ENCODE data around the gene OR2T35.
"Not testable (repeated sequence)": the region's sequence is repeated elsewhere in the genome, so short reads cannot be mapped to it uniquely, and the experiment has no call there.

Gene OR2T35, protein sequence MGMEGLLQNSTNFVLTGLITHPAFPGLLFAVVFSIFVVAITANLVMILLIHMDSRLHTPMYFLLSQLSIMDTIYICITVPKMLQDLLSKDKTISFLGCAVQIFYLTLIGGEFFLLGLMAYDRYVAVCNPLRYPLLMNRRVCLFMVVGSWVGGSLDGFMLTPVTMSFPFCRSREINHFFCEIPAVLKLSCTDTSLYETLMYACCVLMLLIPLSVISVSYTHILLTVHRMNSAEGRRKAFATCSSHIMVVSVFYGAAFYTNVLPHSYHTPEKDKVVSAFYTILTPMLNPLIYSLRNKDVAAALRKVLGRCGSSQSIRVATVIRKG

DNA sequence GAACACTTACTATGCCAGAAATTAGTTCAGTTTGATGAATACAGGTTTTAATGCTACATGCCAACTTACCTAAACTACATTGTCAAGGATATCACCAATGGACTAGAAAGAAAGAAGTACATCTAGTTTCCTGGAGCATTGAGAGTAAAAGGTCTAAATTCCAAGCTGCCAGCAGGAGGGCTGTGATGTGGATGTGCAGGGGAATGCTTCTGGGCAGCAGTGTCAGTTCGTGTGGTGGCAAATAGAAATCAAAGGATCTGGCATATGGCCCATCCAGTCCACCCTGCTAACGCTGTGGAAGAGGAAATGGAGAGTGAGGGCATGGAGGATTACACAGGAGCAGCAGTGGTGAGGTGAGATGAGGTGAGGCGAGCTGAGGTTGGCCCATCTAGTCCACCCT is at the start of gene OR2T35:
Gene OR2T35 (minus strand): TSS at position 101 of the 400 bp plus-strand sequence. CDS start 6,020 bp downstream, outside the sequence.
- not testable (repeated sequence) for FAIRE-seq

DNA sequence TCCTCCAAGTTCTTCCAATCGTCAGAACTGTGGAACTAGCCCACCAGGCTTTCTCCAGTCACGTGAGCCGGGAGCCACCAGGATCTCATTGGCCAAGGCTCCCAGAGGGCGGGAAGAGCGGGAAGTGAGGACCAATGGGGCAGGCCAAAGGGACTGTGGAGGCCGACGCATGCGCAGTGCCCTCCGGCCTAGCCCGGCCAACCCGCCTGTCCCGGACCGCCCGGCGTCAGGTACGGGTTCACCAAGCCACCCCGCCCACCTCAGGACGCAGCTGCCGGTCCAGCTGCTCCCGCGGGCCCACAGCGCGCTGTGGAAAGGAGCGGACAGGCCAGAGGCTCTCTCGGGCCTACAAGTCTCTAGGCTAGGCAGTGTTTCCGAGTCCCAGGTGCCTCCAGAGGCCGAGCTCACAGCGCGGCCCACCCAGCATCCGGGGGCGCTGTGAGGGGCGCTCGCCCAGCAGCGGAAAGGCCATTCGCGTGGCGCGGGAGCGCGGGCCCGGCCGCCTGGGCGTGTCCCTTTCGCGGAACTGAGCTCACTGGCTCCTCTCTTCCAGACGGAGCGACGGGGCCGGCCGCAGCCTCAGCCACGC is 46.6 kb upstream of the OR2T35 start:
- FAIRE-seq = no peak

DNA sequence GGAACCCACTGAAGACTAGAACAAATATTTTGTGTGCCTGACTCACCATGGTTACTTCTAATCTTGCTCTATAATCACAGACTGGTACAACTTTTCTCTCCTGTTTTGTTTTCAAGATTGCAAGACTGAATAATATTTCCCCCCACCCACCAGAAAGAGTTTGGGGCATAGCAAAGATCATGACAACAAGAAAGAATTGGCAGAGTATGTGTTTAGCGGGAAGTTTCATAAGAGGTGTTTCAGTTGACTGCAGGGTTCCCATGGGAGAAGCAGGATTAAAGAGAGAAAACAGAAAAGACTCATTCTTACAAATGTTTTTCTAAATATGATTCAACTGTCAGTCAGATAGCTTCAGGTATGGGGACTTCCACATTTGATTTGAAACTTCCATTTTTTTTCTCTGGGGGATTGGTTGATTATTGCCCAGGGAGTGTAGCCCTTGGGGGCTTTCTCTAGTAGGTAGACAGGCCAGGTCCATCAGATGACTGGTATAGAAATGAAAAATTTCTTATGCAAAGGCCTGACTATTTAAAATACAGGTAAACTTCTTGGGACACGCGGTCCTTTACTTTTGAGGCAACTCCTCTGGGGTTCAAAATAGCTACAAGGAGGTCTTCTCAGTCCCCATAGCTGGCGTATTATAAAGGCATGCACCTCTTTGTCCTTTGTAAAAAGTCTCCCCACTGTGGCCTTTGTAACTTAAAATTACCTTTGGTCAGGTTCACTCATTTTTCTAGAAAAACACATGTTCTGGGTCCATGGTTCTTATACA is 43.6 kb upstream of the OR2T35 start:
- FAIRE-seq = no peak

DNA sequence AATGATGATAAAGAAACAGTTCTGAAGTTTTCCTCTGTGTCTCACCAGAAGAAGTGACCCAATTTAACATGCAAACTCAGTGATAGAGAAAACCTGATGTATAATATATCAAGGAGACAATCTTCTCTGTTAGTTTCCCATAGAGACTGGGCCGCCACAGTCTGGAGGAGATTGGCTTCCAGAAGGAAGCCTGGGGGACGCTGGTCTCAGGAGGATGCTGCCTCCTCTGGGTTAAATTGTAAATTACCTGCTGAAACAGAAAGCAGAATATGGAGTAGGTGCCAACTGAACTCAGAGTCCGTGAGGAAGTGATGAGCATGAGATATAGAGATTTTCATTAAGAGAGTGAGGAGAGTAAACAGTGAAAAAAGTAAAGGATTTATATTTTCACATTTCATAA is 41.7 kb upstream of the OR2T35 start:
- no peak for FAIRE-seq

DNA sequence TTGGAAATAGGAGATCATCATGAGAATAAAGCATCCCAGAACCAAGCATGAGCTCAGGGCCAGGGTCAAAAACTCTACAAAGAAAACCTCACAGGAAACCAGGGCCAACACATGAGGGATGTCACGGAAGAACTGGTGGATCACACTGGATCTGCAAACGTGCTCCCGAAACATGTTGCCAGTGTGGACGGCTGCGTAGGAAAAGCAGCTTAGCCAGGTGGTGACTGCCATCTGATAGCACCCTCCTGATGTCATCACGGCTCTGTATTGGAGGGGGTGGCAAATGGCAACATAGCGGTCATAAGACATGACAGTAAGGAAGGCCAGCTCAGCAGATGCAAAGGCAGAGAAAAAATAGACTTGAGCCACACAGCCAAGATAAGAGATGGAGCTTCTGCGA is 36.6 kb upstream of the OR2T35 start:
- FAIRE-seq = no peak

DNA sequence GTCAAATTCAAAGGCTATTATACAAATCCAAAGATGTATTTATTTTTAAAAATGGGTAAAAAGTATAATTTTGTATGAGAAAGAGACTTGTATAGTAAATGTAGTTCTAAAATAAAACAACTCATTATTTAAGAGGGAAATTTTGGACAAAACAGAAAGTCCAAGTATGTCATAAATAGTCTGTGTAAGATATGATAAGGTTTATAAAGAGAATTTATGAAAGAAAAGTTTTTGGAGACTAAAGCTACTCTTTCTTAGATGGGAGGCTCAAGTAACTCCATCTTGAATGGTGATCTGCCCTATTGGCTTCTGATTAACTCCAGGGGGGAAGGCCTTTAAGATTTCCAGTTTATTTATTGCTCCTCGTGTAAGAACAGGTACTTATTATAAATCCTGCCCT is 24.9 kb upstream of the OR2T35 start:
- no peak for FAIRE-seq

DNA sequence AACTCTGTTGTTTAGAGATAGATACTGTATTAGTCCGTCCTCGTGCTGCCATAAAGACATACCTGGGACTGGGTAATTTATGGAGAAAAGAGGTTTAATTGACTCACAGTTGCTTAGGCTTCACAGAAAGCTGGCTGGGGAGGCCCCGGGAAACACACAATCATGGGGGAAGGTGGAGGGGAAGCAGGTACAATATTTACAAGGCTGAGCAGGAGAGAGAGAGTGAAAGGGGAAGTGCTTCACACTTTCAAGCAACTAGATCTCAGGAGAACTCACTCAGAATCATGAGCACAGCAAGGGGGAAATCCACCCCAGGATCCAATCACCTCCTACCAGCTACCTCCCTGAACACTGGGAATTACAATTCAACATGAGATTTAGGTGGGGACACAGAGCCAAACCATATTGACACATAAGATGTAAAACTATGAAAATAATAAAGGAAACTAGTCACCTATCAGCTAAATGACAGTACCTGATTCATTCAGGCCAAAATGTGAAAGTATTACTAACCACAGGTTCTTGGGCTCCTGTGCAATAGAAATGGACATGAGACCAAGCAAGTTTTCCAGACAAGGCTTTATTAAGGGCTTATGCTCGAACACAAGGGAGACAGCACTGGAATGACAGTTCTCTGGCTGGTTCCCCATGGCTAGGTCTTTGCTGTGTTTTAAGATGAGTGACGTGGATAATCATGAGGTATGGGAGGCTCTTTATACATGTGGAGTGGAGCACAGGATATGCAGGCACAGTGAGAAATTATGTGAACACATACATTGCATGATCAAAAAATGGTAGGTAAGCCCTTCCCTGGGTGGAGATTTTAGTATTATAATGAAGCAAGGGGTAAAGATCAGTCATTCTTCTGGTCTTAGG is 18.6 kb upstream of the OR2T35 start:
- FAIRE-seq = not testable (repeated sequence)

DNA sequence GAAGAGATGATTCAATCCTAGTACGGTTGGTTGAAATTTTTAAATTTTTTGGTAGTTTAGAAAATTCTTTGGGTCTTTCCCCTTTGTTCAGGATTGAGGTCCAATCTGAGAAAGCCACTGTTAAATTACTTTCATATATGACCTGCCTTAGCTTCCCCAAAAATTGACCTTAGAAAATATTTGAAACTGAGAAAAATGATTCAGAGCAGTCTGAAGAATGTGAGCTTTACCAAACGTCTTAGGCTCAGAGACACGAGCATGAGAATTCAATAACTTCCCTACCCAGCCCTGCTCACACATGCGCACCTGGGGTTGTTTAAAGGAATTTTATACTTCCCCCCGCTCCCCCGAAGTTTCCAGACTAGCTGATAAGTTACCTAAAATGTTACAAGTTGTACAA is 11.7 kb upstream of the OR2T35 start:
- FAIRE-seq = not testable (repeated sequence)

DNA sequence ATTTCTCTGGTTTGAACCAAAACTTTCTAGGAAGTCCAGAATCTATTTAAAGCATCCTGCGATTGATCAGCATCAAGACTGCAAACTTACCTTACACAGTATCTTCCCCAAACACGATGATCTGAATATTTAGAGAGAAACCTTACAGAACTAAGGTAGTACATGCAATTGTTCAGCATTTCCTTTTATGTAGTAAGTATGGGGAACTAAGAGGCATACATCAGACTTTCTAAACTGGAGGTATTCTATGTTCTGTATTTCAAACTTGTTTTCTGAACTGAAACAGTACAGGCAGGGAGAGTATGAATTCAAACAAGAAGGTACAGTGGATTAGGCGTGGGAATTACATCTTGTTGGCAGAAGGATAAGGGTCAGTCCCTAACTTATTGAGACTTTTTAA is 10.3 kb upstream of the OR2T35 start, which contains the start of gene OR2T27:
Gene OR2T27 (minus strand): TSS at position 175 of the 400 bp plus-strand sequence. CDS start 4,644 bp downstream, outside the sequence.
- FAIRE-seq = not testable (repeated sequence)

DNA sequence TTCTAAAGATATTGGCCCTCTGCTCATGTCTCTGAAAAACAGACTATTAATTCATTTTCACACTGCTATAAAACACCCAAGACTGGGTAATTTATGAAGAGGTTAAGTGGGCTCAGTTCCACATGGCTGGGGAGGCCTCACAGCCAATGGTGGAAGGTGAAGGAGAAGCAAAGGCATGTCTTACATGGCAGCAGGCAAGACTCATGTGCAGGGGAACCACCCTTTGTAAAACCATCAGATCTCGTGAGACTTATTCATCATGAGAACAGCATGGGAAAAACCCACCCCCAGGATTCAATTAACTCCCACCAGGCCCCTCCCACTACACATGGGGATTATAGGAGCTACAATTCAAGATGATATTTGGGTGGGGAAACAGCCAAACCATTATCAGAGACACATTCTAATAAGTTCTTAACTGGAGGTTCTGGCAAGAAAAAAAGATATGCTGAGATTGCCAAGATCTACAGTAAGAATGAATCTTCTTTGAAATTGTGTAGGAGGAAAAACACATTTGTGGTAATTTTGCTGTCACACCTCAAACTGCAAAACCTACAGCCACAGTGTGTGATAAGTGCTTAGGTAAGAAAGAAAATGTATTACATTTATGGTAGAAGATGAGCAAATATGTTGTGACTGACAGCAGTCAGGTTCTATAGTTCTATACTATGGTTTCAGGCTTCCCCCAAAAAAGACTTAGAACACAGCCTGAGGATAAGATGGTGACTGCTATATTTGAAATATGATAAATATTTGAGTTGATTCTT is 3.9 kb upstream of the OR2T35 start:
- FAIRE-seq = not testable (repeated sequence)

DNA sequence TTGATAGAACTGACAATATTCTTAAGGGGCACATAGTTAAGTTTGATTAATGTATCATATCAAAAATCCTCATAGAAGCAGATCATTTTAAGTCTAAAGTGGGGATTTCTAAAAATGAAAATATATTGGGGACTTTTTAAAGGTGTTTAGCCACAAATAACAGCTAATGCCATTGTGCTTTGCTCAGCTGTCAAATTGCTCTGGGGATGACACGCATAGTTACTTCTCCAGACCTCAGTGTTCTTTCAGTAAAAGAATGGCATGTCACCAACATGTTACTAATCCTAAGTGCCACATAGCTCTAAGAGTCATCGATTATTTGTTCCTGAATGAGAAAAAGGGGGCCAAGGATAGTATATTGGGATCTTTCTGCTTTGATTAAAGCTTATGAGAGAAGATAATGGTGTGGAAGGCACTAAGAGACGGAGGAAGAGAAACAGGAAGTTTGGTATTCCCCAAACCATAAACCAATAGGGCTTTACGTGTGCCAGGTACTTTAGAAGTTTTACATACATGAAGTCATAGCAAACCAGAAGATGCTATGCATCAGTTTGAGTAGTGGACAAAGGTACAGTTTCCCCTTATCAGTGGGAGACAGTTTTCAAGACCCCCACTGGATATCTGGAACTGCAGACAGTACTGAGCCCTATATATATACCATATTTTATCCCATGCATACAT is 2.0 kb downstream of the OR2T35 start:
- not testable (repeated sequence) for FAIRE-seq

DNA sequence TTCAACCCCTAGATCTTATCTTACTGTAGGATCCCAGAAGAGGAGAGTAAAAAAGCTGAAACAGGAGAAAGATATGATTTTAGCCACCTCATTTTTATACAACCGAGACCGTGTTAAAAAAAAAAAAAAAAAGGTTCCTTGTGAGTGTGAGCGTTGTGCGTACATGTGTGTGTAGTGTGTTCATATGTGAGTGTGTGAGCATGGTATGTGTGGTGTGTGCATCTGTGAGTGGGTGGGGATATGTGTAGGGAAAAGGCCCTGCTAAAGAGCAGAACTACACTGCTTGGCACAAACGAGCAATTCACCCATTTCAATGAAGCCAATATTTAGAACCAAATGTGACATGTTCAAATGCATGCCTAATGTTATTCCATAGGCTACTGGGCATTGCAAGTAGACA is 3.5 kb downstream of the OR2T35 start:
- not testable (repeated sequence) for FAIRE-seq

DNA sequence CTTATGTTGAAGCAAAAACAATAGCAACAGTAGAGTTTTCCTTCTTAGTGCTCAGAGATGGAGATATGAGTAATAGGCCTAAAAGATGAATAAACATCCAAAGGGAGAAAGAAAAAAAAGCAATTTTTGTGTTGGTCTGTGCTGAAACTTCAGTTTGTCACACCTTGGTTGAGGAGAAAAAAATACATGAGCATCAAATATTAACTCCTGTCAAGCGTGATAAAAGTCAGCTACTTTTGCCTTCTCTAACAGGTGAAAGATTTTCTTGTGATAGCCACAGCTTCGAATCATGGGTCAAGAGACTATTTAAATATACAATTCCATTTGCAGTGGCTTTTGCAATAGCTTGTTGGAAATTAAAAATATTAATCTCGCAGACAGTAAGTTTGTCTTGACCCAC is 4.2 kb downstream of the OR2T35 start:
- not testable (repeated sequence) for FAIRE-seq

DNA sequence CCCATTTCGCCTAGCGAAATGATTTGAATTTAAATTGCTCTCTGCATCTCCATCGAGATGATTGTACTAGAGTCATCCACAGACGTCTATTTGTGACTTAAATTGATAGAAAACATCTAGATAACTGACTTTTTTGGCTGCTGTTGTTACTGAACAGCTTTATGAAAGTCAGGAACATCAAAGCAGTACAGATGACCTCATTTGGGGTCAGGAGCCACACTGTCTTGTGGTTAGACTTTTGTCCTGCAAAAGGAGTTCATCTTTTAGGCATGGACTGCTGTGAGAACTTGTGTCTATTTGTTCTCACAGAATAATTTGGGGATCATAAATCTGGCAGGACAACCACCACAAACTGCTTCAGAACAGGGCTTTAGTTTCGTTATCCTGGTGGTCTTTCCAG is 5.4 kb downstream of the OR2T35 start:
- FAIRE-seq = not testable (repeated sequence)

DNA sequence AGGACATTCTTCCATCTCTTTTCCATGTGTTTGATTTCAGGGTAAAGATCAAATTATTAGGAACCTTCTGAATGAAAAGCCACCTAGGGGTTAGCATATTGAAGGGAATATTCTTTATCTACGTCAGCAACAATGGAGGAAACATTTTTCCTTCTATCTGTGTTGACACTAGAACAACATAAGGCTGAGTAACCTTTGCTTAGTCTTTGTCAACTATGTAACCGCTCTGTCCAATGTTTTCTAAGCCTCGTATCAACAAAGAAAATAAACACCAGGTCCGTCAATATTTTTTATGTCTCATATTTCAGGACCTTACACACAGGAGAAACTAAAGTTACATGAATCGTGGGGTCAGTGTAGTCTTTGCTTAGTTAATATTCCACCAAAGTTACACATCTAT is 8.5 kb downstream of the OR2T35 start:
- not testable (repeated sequence) for FAIRE-seq

DNA sequence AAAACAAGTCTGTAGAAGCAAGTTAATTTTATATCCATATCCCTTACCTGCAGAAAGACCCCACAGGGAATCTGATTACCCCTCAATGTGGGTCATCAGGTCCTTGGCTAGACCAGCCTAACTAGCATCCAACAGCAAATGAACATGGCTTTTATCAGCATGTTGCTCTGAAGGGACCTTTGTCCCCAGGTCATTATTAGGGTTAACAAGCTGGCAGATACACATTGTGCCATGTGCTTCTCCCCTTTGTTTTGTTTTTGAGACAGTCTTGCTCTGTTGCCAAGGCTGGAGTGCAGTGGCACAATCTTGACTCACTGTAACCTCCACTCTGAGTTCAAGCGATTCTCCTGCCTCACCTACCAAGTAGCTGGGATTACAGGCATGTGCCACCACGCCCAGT is 10.1 kb downstream of the OR2T35 start, which contains the start of gene OR2T11:
Gene OR2T11 (minus strand): TSS at position 101 of the 400 bp plus-strand sequence. CDS start 7,963 bp downstream, outside the sequence.
- not testable (repeated sequence) for FAIRE-seq

DNA sequence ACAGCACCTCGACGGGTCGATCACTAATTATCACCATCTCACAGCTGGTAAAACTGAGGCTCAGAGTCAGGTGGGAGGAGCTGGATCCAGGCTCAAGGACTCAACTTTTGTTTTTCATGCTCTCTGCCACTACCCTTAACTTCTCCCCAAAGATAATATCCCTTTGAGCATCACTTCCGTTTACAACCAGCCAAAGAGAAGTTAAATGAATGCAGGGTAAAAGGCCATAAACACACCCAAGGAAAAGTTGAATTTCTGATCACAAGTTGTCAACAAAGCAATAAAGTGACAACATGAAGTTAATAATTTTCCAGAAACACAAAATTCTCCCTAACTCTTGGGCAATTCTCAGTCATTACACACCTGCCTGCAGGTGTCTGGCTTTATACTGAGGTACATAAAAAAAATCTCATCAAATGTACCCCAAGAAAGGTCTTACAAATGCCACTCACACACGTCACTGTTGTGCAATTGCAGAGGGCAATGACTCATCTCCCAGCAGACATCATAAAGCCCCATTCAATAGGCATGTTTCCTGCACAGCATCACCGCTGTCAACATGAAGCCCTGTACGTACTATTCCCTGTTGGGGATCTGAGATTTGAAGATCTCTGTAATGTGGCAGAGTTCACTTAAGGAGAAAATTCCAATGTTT is 13.6 kb downstream of the OR2T35 start:
- no peak for FAIRE-seq

DNA sequence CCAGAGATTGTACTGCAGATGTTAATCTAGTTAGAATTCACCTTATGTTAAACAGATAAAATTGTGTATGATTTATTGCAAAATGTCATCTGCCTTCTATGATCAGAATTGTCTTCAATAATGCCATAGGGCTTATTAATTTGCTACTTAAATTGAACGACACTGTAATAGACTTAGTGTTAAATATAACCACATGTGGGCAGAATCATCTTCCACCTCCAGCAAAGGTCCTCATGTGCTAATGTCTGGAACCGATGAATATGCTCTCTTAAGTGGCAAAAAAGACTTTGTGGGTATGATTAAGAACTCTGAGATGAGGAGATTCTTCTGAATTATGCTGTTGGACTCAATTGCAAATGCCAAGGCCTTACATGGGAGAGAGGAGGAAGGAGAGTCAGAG is 14.5 kb downstream of the OR2T35 start:
- no peak for FAIRE-seq

DNA sequence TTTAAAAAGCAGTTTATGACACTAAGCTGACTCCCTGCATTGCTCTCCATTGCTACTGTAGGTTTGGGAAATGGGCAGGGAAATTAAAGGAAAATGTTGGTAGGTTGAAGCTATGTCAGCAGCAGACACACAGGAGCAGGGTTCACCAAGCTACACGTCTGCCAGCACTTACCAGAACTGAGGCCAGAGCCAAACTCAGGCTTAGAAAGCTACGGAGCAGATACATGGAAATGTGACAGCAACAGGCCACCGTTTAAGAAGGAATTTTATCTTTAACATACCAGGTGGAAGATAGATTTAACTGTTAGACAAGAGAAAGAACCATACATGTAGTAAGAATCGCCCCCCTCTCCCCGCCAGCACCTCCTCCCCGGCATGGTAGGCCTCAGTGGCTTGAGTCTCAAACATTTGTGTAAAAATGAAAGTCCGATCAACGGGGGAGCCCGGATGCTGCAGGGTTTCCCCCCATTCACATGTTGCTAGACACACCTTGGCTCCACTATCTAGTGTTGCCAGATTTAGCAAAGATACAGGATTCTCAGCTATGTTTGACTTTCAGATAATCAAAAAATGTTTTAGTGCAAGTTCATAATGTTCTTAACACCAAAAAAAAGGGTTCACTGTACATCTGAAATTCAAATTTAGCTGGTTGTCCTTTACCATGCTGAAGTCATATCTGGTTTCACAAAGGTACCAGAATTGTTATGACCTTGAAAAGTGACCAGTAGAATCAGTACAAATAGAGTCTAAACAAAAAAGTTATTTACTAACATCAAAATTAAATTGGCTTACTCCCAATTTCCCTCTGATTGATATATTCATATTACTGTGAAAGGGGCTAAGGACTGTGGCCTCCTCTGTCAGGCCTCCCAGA is 16.9 kb downstream of the OR2T35 start:
- FAIRE-seq = no peak

All from endometrium (tissue), 2 donors.